Measurements from ENCODE around the gene ATP6V0D1.

Gene ATP6V0D1

GRCh38 chr16:67428146-67428731, 52.7 kb downstream of the ATP6V0D1 start:
- peaks cover 49% of the 10 kb centered on the region for H3K27me3 Mint-ChIP-seq (ENCODE audit: low read depth)
- no peaks in the 10 kb centered on the region for H3K36me3 Mint-ChIP-seq (ENCODE audit: low read depth)
- H3K4me3 Mint-ChIP-seq = no peak overlapping the region
- DNase-seq (ENCODE audit: low spot score) = peak; percentile 53
- no peak overlapping the region for H3K27ac Mint-ChIP-seq
- no peaks in the 10 kb centered on the region for H3K9me3 Mint-ChIP-seq
- peaks cover 5% of the 10 kb centered on the region for H3K4me1 Mint-ChIP-seq (ENCODE audit: low read depth)

- Mint-ChIP-seq H3K27ac (no peak overlapping the region), H3K4me3 (no peak overlapping the region), H3K4me1 (ENCODE audit: low read depth) (peaks cover 5% of the 10 kb centered on the region), H3K36me3 (ENCODE audit: low read depth) (no peaks in the 10 kb centered on the region), H3K9me3 (no peaks in the 10 kb centered on the region), H3K27me3 (ENCODE audit: low read depth) (peaks cover 45% of the 10 kb centered on the region)
- no peak for DNase-seq (ENCODE audit: low spot score)
Observed at GRCh38 chr16:67426950-67427349, 54.0 kb downstream of the ATP6V0D1 start.

- Mint-ChIP-seq H3K9me3 (no peaks in the 10 kb centered on the region), H3K27ac (no peak overlapping the region), H3K36me3 (ENCODE audit: low read depth) (no peaks in the 10 kb centered on the region), H3K4me1 (ENCODE audit: low read depth) (peaks cover 3% of the 10 kb centered on the region), H3K27me3 (ENCODE audit: low read depth) (peaks cover 39% of the 10 kb centered on the region), H3K4me3 (no peak overlapping the region)
- no peak for DNase-seq (ENCODE audit: low spot score)
Observed at GRCh38 chr16:67426022-67426421, 54.9 kb downstream of the ATP6V0D1 start.

GRCh38 chr16:67425580-67425979, 55.4 kb downstream of the ATP6V0D1 start:
- peaks cover 39% of the 10 kb centered on the region for H3K27me3 Mint-ChIP-seq (ENCODE audit: low read depth)

GRCh38 chr16:67425061-67425460, 55.9 kb downstream of the ATP6V0D1 start:
- Mint-ChIP-seq H3K9me3 (no peaks in the 10 kb centered on the region), H3K36me3 (ENCODE audit: low read depth) (no peaks in the 10 kb centered on the region), H3K4me1 (ENCODE audit: low read depth) (no peaks in the 10 kb centered on the region), H3K4me3 (no peak overlapping the region), H3K27ac (no peak overlapping the region), H3K27me3 (ENCODE audit: low read depth) (peaks cover 35% of the 10 kb centered on the region)
- DNase-seq (ENCODE audit: low spot score) = no peak

More at GRCh38 chr16:67425580-67425979, 55.4 kb downstream of the ATP6V0D1 start:
- H3K9me3 Mint-ChIP-seq = no peaks in the 10 kb centered on the region
- H3K4me1 Mint-ChIP-seq (ENCODE audit: low read depth) = peaks cover 3% of the 10 kb centered on the region
- no peak for DNase-seq (ENCODE audit: low spot score)
- H3K36me3 Mint-ChIP-seq (ENCODE audit: low read depth) = no peaks in the 10 kb centered on the region
- no peak overlapping the region for H3K4me3 Mint-ChIP-seq
- H3K27ac Mint-ChIP-seq = no peak overlapping the region

- no peaks in the 10 kb centered on the region for H3K9me3 Mint-ChIP-seq
- DNase-seq (ENCODE audit: low spot score) = no peak
- peaks cover 33% of the 10 kb centered on the region for H3K27me3 Mint-ChIP-seq (ENCODE audit: low read depth)
- H3K4me3 Mint-ChIP-seq = no peak overlapping the region
- no peaks in the 10 kb centered on the region for H3K4me1 Mint-ChIP-seq (ENCODE audit: low read depth)
- H3K36me3 Mint-ChIP-seq (ENCODE audit: low read depth) = no peaks in the 10 kb centered on the region
- H3K27ac Mint-ChIP-seq = no peak overlapping the region
Observed at GRCh38 chr16:67424261-67424615, 56.7 kb downstream of the ATP6V0D1 start.

GRCh38 chr16:67423611-67424260, 57.2 kb downstream of the ATP6V0D1 start:
- Mint-ChIP-seq H3K4me3 (no peak overlapping the region), H3K27me3 (ENCODE audit: low read depth) (peaks cover 29% of the 10 kb centered on the region), H3K9me3 (no peaks in the 10 kb centered on the region), H3K27ac (no peak overlapping the region), H3K4me1 (ENCODE audit: low read depth) (no peaks in the 10 kb centered on the region), H3K36me3 (ENCODE audit: low read depth) (no peaks in the 10 kb centered on the region)
- no peak for DNase-seq (ENCODE audit: low spot score)

- peaks cover 23% of the 10 kb centered on the region for H3K27me3 Mint-ChIP-seq (ENCODE audit: low read depth)
- no peak overlapping the region for H3K27ac Mint-ChIP-seq
- no peak overlapping the region for H3K4me3 Mint-ChIP-seq
- no peak for DNase-seq (ENCODE audit: low spot score)
- no peaks in the 10 kb centered on the region for H3K4me1 Mint-ChIP-seq (ENCODE audit: low read depth)
- no peaks in the 10 kb centered on the region for H3K36me3 Mint-ChIP-seq (ENCODE audit: low read depth)
- H3K9me3 Mint-ChIP-seq = no peaks in the 10 kb centered on the region
Observed at GRCh38 chr16:67423015-67423414, 57.9 kb downstream of the ATP6V0D1 start.

- Mint-ChIP-seq H3K27ac (no peak overlapping the region), H3K9me3 (no peaks in the 10 kb centered on the region), H3K36me3 (ENCODE audit: low read depth) (no peaks in the 10 kb centered on the region), H3K4me3 (no peak overlapping the region), H3K4me1 (ENCODE audit: low read depth) (peaks cover 4% of the 10 kb centered on the region), H3K27me3 (ENCODE audit: low read depth) (peaks cover 31% of the 10 kb centered on the region)
- no peak for DNase-seq (ENCODE audit: low spot score)
Observed at GRCh38 chr16:67421030-67421429, 59.9 kb downstream of the ATP6V0D1 start.

GRCh38 chr16:67419931-67420330, 61.0 kb downstream of the ATP6V0D1 start:
- Mint-ChIP-seq H3K4me3 (no peak overlapping the region), H3K27me3 (ENCODE audit: low read depth) (peaks cover 34% of the 10 kb centered on the region)

GRCh38 chr16:67419502-67419901, 61.5 kb downstream of the ATP6V0D1 start:
- no peak for DNase-seq (ENCODE audit: low spot score)
- Mint-ChIP-seq H3K36me3 (ENCODE audit: low read depth) (no peaks in the 10 kb centered on the region), H3K4me1 (ENCODE audit: low read depth) (peaks cover 7% of the 10 kb centered on the region), H3K27ac (no peak overlapping the region), H3K9me3 (no peaks in the 10 kb centered on the region), H3K27me3 (ENCODE audit: low read depth) (peaks cover 34% of the 10 kb centered on the region), H3K4me3 (no peak overlapping the region)

More at GRCh38 chr16:67419931-67420330, 61.0 kb downstream of the ATP6V0D1 start:
- no peak overlapping the region for H3K27ac Mint-ChIP-seq
- no peaks in the 10 kb centered on the region for H3K9me3 Mint-ChIP-seq
- DNase-seq (ENCODE audit: low spot score) = no peak
- peaks cover 7% of the 10 kb centered on the region for H3K4me1 Mint-ChIP-seq (ENCODE audit: low read depth)
- no peaks in the 10 kb centered on the region for H3K36me3 Mint-ChIP-seq (ENCODE audit: low read depth)

GRCh38 chr16:67417333-67418061, 63.5 kb downstream of the ATP6V0D1 start:
- Mint-ChIP-seq H3K4me3 (peak overlapping the region; percentile 10), H3K4me1 (ENCODE audit: low read depth) (peaks cover 7% of the 10 kb centered on the region), H3K9me3 (no peaks in the 10 kb centered on the region), H3K27ac (no peak overlapping the region), H3K36me3 (ENCODE audit: low read depth) (no peaks in the 10 kb centered on the region), H3K27me3 (ENCODE audit: low read depth) (peaks cover 28% of the 10 kb centered on the region)
- DNase-seq (ENCODE audit: low spot score) = no peak

GRCh38 chr16:67415872-67416793, 64.8 kb downstream of the ATP6V0D1 start, which contains the start of gene ZDHHC1:
Gene ZDHHC1 (minus strand): TSS chr16:67416477. CDS start chr16:67407775, 8,702 bp downstream.
- peak; percentile 59 for DNase-seq (ENCODE audit: low spot score)
- Mint-ChIP-seq H3K4me3 (peak within 1 kb of the TSS; percentile 83), H3K36me3 (ENCODE audit: low read depth) (no peaks in the 10 kb centered on the region), H3K4me1 (ENCODE audit: low read depth) (peaks cover 7% of the 10 kb centered on the region), H3K9me3 (no peaks in the 10 kb centered on the region), H3K27ac (peak within 1 kb of the TSS; percentile 5), H3K27me3 (ENCODE audit: low read depth) (peaks cover 26% of the 10 kb centered on the region)

Data from T-helper 2 cell treated with Interferon-gamma antibody and Interleukin-4, amounts not matched to agents 5 μg/mL and 100 μg/mL, for 36 hours (primary cell).